ENCODE measurements around the gene POLR1F.

DNA sequence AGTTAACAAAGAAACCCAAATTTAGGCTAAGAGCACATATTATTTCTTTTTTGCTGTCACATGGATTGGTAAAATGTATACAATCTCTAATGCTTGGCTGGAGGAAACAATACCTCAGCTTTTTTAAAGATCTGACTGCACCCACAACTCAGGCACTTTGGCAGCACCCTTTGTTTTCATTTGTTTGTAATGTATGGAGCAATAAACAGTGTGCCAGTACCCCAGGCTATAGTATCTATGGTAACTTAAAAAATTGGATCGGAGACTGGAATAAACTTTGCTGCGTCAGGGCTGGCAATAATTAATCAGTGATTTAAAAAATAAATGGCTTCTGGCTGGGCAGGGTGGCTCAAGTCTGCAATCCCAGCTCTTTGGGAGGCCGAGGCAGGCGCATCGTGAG lies 27.2 kb downstream of the POLR1F start:
- TF ChIP-seq, protein P1, sequence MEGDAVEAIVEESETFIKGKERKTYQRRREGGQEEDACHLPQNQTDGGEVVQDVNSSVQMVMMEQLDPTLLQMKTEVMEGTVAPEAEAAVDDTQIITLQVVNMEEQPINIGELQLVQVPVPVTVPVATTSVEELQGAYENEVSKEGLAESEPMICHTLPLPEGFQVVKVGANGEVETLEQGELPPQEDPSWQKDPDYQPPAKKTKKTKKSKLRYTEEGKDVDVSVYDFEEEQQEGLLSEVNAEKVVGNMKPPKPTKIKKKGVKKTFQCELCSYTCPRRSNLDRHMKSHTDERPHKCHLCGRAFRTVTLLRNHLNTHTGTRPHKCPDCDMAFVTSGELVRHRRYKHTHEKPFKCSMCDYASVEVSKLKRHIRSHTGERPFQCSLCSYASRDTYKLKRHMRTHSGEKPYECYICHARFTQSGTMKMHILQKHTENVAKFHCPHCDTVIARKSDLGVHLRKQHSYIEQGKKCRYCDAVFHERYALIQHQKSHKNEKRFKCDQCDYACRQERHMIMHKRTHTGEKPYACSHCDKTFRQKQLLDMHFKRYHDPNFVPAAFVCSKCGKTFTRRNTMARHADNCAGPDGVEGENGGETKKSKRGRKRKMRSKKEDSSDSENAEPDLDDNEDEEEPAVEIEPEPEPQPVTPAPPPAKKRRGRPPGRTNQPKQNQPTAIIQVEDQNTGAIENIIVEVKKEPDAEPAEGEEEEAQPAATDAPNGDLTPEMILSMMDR (IDR thresholded peaks at IDR 0.05), result no peak
- TF ChIP-seq EP300 (IDR thresholded peaks at IDR 0.05) (no peak), POLR2A (IDR thresholded peaks at IDR 0.05) (no peak)
